Panc1 (cell line): ENCODE results near the gene ZDHHC7. TPM values are rescaled to one million over a fixed set of nuclear protein-coding genes. Genes with fewer than 3 reads are reported as not detected.
A peak's percentile ranks its signal among the peaks of the same experiment; 100 is the strongest.

Source experiments
- ATAC-seq: fragments of 200-7000 bp; cut with Tn5 transposase; 2 replicates; pipeline ENCODE4 v1.9.1; 2020; ENCODE audit warnings: mild to moderate bottlenecking, moderate library complexity
- BruUV-seq: library from RNA; stranded (reverse); fragments of 400-500 nt; replicated peaks from 2 replicates; lab custom pipeline; 2021; lab: Mats Ljungman, UMichigan
- CTCF ChIA-PET: fragments of 300-600 bp; sonication (Branson Sonifier 250); formaldehyde crosslinking; loops from one replicate; lab custom pipeline; 2022; ENCODE audit warnings: antibody characterized with exemption; lab: Charles Lee
- POLR2A ChIA-PET: fragments of 300-600 bp; sonication (Branson Sonifier 250); formaldehyde crosslinking; loops from one replicate; lab custom pipeline; 2022; ENCODE audit warnings: antibody characterized with exemption; lab: Charles Lee
- DNase-seq: peaks from one replicate; pipeline ENCODE4 v3.0.0-alpha.2; 2010; ENCODE audit warnings: low read depth, low spot score
- H3K27ac ChIP-seq: 2 replicates; pipeline ENCODE4 v1.5.1; 2011; ENCODE audit warnings: mild to moderate bottlenecking, low read length, inconsistent platforms
- H3K27me3 ChIP-seq: fragments of 200-500 bp; sonication (Bioruptor generic); 2 replicates; pipeline ENCODE4 v1.6.0; 2014; ENCODE audit warnings: low read length, inconsistent platforms; ENCODE audit not compliant: control insufficient read depth, insufficient read depth
- H3K36me3 ChIP-seq: fragments of 200-500 bp; sonication (Bioruptor generic); 2 replicates; pipeline ENCODE4 v1.5.1; 2014; ENCODE audit warnings: inconsistent platforms, mild to moderate bottlenecking, low read length, moderate library complexity; ENCODE audit not compliant: control insufficient read depth, insufficient read depth
- H3K4me1 ChIP-seq: 2 replicates; pipeline ENCODE4 v1.5.1; 2011; ENCODE audit warnings: inconsistent platforms, mild to moderate bottlenecking, low read length, moderate library complexity; ENCODE audit not compliant: control insufficient read depth, insufficient read depth
- H3K4me3 ChIP-seq, 2 experiments: 2 replicates each; pipeline ENCODE4 v1.5.1; 2011 to 2012; ENCODE audit warnings: low read depth in 2 of 2, low read length in 2 of 2, mild to moderate bottlenecking in 2 of 2, inconsistent platforms in 1 of 2, moderate library complexity in 1 of 2
- H3K9me3 ChIP-seq: fragments of 200-500 bp; sonication (Bioruptor generic); 2 replicates; pipeline ENCODE4 v1.5.1; 2014; ENCODE audit warnings: low read depth, mild to moderate bottlenecking, inconsistent platforms, low read length, moderate library complexity; ENCODE audit not compliant: control insufficient read depth, insufficient read depth
- CTCF ChIP-seq: fragments of 450-650 bp; IDR thresholded peaks from 2 replicates; pipeline ENCODE4 v1.5.1; 2017; ENCODE audit warnings: mild to moderate bottlenecking
- POLR2AphosphoS5 ChIP-seq: IDR thresholded peaks from 2 replicates; pipeline ENCODE4 v1.6.1; 2012; ENCODE audit warnings: mild to moderate bottlenecking, low read depth, low read length, moderate library complexity
- REST ChIP-seq, 2 experiments: IDR thresholded peaks; 2 replicates each; pipeline ENCODE4 v1.6.1; 2011 to 2012; ENCODE audit warnings: low read depth in 2 of 2, control low read depth in 1 of 2, low read length in 1 of 2, mild to moderate bottlenecking in 1 of 2, moderate library complexity in 1 of 2; ENCODE audit not compliant: insufficient read depth in 1 of 2
- SIN3A ChIP-seq: IDR thresholded peaks from 2 replicates; pipeline ENCODE4 v1.6.1; 2012; ENCODE audit warnings: low read depth, mild to moderate bottlenecking, low read length, moderate library complexity, borderline replicate concordance; ENCODE audit not compliant: insufficient read depth
- TCF7L2 ChIP-seq: IDR thresholded peaks from 2 replicates; pipeline ENCODE4 v1.6.1; 2011; ENCODE audit warnings: mild to moderate bottlenecking, low read depth, low read length, inconsistent platforms
- in situ Hi-C: cut with HindIII; loops from 2 replicates; pipeline ENCODE4 v1.10.0; 2016; ENCODE audit warnings: low sequenced_read_pairs, low pct_unique_long_range_greater_than_20kb
- intact Hi-C: fragments of 100-400 bp; cut with micrococcal nuclease; formaldehyde crosslinking; loops from one replicate; pipeline ENCODE4 v1.10.0; 2022; ENCODE audit not compliant: unreplicated experiment
- total RNA-seq: library from RNA; stranded (reverse); gene quantifications from one replicate; pipeline ENCODE4 v1.2.1, GENCODE V29; 2021; ENCODE audit not compliant: unreplicated experiment

ZDHHC7 gene
- total RNA-seq, 1 experiment from 2014 or later: 71.5 TPM

GRCh38 chr16:85036236-85037049, 25.1 kb upstream of the ZDHHC7 start:
- ATAC-seq: no peak
- CTCF ChIA-PET: no interaction called here
- no peaks in the 10 kb centered on the region for H3K27me3 ChIP-seq
- no TSS peak for BruUV-seq
- no peaks in the 10 kb centered on the region for H3K9me3 ChIP-seq
- no peaks in the 10 kb centered on the region for H3K36me3 ChIP-seq
- no peak overlapping the region for H3K4me3 ChIP-seq
- intact Hi-C loops (no loop called here), in situ Hi-C loops (no loop called here)
- H3K4me1 ChIP-seq: no peaks in the 10 kb centered on the region; the same call in 1 of the 2 replicates
- no peak overlapping the region; the same call in 1 of the 2 replicates for H3K27ac ChIP-seq
- no peak for TF ChIP-seq CTCF
- no peak for TF ChIP-seq SIN3A
- no peak for TF ChIP-seq REST (IDR thresholded peaks at IDR 0.05; ENCODE audit: insufficient read depth in 1 of 2, low read depth in 2 of 2, low read length in 1 of 2)
- no peak for TF ChIP-seq TCF7L2
- TF ChIP-seq POLR2AphosphoS5: no peak
- no peak for DNase-seq
- POLR2A ChIA-PET: no interaction called here

- intact Hi-C loops (no loop called here), in situ Hi-C loops (no loop called here)
- ATAC-seq (peak; percentile 58; the same call in 1 of the 2 replicates), DNase-seq (no peak)
- Histone ChIP-seq H3K4me1 (peaks cover under 1% of the 10 kb centered on the region; the same call in 1 of the 2 replicates), H3K9me3 (no peaks in the 10 kb centered on the region), H3K27ac (no peak overlapping the region), H3K27me3 (no peaks in the 10 kb centered on the region), H3K36me3 (no peaks in the 10 kb centered on the region), H3K4me3 (no peak overlapping the region)
- TF ChIP-seq POLR2AphosphoS5: no peak
- no peak for TF ChIP-seq REST (IDR thresholded peaks at IDR 0.05; ENCODE audit: insufficient read depth in 1 of 2, low read depth in 2 of 2, low read length in 1 of 2)
- no peak for TF ChIP-seq SIN3A
- TF ChIP-seq TCF7L2: no peak
- no peak for TF ChIP-seq CTCF
- POLR2A ChIA-PET: no interaction called here
- CTCF ChIA-PET: no interaction called here
- no TSS peak for BruUV-seq
These were observed 23.5 kb upstream of the ZDHHC7 start for GRCh38 chr16:85034591-85035433.
